SK-N-SH treated with all-trans-retinoic acid at 6 μM for 48 hours (cell line): ENCODE data around the gene LIME1.

Experiments
- ATAC-seq: fragments of 200-7000 bp; cut with Tn5 transposase; 3 replicates; pipeline ENCODE4 v1.9.1; 2020; ENCODE audit warnings: mild to moderate bottlenecking, moderate library complexity
- ARNTL ChIP-seq: fragments of 450-650 bp; formaldehyde crosslinking; IDR thresholded peaks from 2 replicates; pipeline ENCODE4 v1.5.0; 2020; ENCODE audit warnings: low read depth, mild to moderate bottlenecking, moderate library complexity, borderline replicate concordance
- CREB5 ChIP-seq: fragments of 250-450 bp; sonication (Bioruptor Pico); IDR thresholded peaks from 2 replicates; pipeline ENCODE4 v1.5.1; 2020; ENCODE audit warnings: low read depth, mild to moderate bottlenecking, moderate library complexity
- CSDC2 ChIP-seq: fragments of 250-450 bp; sonication (Bioruptor Pico); IDR thresholded peaks from 2 replicates; pipeline ENCODE4 v1.5.0; 2020; ENCODE audit warnings: mild to moderate bottlenecking, moderate library complexity
- CSRNP3 ChIP-seq: fragments of 250-450 bp; sonication (Bioruptor Pico); IDR thresholded peaks from 2 replicates; pipeline ENCODE4 v1.5.1; 2021; ENCODE audit warnings: mild to moderate bottlenecking, moderate library complexity
- ESRRG ChIP-seq: fragments of 250-450 bp; sonication (Bioruptor Pico); IDR thresholded peaks from 2 replicates; pipeline ENCODE4 v1.6.1; 2021; ENCODE audit warnings: mild to moderate bottlenecking
- GLIS3 ChIP-seq: fragments of 250-450 bp; sonication (Bioruptor Pico); IDR thresholded peaks from 2 replicates; pipeline ENCODE4 v1.5.0; 2020; ENCODE audit warnings: mild to moderate bottlenecking, moderate library complexity
- ISL1 ChIP-seq: fragments of 250-450 bp; sonication (Bioruptor Pico); IDR thresholded peaks from 2 replicates; pipeline ENCODE4 v2.1.2; 2022; ENCODE audit warnings: mild to moderate bottlenecking, moderate library complexity
- OSR1 ChIP-seq: fragments of 250-450 bp; sonication (Bioruptor Pico); IDR thresholded peaks from 2 replicates; pipeline ENCODE4 v1.8.0; 2022; ENCODE audit warnings: moderate library complexity, mild to moderate bottlenecking, inconsistent platforms
- PATZ1 ChIP-seq: fragments of 250-450 bp; sonication (Bioruptor Pico); IDR thresholded peaks from 2 replicates; pipeline ENCODE4 v1.8.0; 2020; ENCODE audit warnings: mild to moderate bottlenecking, moderate library complexity, borderline replicate concordance
- POU6F1 ChIP-seq: fragments of 250-450 bp; sonication (Bioruptor Pico); IDR thresholded peaks from 2 replicates; pipeline ENCODE4 v1.8.0; 2021; ENCODE audit warnings: low read depth, mild to moderate bottlenecking, moderate library complexity, borderline replicate concordance
- PPARA ChIP-seq: fragments of 250-450 bp; sonication (Bioruptor Pico); IDR thresholded peaks from 2 replicates; pipeline ENCODE4 v1.5.0; 2020; ENCODE audit warnings: mild to moderate bottlenecking, borderline replicate concordance
- SNAI2 ChIP-seq: fragments of 250-450 bp; sonication (Bioruptor Pico); IDR thresholded peaks from 2 replicates; pipeline ENCODE4 v1.5.0; 2020; ENCODE audit warnings: mild to moderate bottlenecking, moderate library complexity
- TCF4 ChIP-seq: fragments of 250-450 bp; sonication (Bioruptor Pico); IDR thresholded peaks from 2 replicates; pipeline ENCODE4 v1.8.0; 2021; ENCODE audit warnings: mild to moderate bottlenecking, moderate library complexity, borderline replicate concordance
- TOX ChIP-seq: fragments of 250-450 bp; sonication (Bioruptor Pico); IDR thresholded peaks from 2 replicates; pipeline ENCODE4 v1.8.0; 2021; ENCODE audit warnings: mild to moderate bottlenecking, moderate library complexity, borderline replicate concordance
- TSHZ2 ChIP-seq: fragments of 250-450 bp; sonication (Bioruptor Pico); IDR thresholded peaks from 2 replicates; pipeline ENCODE4 v1.5.0; 2020; ENCODE audit warnings: mild to moderate bottlenecking, moderate library complexity
- ZC3H10 ChIP-seq: fragments of 250-450 bp; sonication (Bioruptor Pico); IDR thresholded peaks from 2 replicates; pipeline ENCODE4 v1.5.1; 2021; ENCODE audit warnings: mild to moderate bottlenecking, moderate library complexity
- ZFP3 ChIP-seq: fragments of 250-450 bp; sonication (Bioruptor Pico); IDR thresholded peaks from 2 replicates; pipeline ENCODE4 v1.5.0; 2020; ENCODE audit warnings: mild to moderate bottlenecking, moderate library complexity
- ZFP30 ChIP-seq: fragments of 450-650 bp; formaldehyde crosslinking; IDR thresholded peaks from 2 replicates; pipeline ENCODE4 v1.5.0; 2022; ENCODE audit warnings: mild to moderate bottlenecking, moderate library complexity
- ZNF565 ChIP-seq: fragments of 450-650 bp; formaldehyde crosslinking; conservative IDR thresholded peaks from 2 replicates; pipeline ENCODE4 v1.5.0; 2020; ENCODE audit warnings: low read depth, mild to moderate bottlenecking, moderate library complexity
- ZNF70 ChIP-seq: fragments of 450-650 bp; formaldehyde crosslinking; IDR thresholded peaks from 2 replicates; pipeline ENCODE4 v1.5.0; 2020; ENCODE audit warnings: mild to moderate bottlenecking, moderate library complexity
- ZNF8 ChIP-seq: fragments of 450-650 bp; formaldehyde crosslinking; IDR thresholded peaks from 2 replicates; pipeline ENCODE4 v1.5.0; 2020; ENCODE audit warnings: mild to moderate bottlenecking, moderate library complexity

Gene LIME1

GRCh38 chr20:63697357-63697867 is 39.1 kb upstream of the LIME1 start:
- no peak for TF ChIP-seq ESRRG
- TF ChIP-seq ZC3H10 (CRISPR knock-in tag) = no peak
- no peak for TF ChIP-seq SNAI2 (CRISPR knock-in tag)
- no peak for TF ChIP-seq CSRNP3
- no peak for TF ChIP-seq ZNF8 (CRISPR knock-in tag)
- TF ChIP-seq ZNF70 (CRISPR knock-in tag) = no peak
- no peak for TF ChIP-seq ZFP3 (CRISPR knock-in tag)
- TF ChIP-seq TSHZ2 (CRISPR knock-in tag) = no peak
- no peak for TF ChIP-seq ZNF565
- no peak for TF ChIP-seq ZFP30 (CRISPR knock-in tag)
- no peak for TF ChIP-seq ISL1 (CRISPR knock-in tag)
- no peak for TF ChIP-seq TCF4
- TF ChIP-seq CSDC2 (CRISPR knock-in tag) = no peak
- no peak for TF ChIP-seq GLIS3 (CRISPR knock-in tag)
- TF ChIP-seq OSR1 (CRISPR knock-in tag) = no peak
- TF ChIP-seq TOX (CRISPR knock-in tag) = no peak
- no peak for TF ChIP-seq PPARA
- no peak for TF ChIP-seq CREB5 (CRISPR knock-in tag)
- TF ChIP-seq PATZ1 (CRISPR knock-in tag) = no peak
- peak; percentile 0; the same call in 1 of the 3 replicates for ATAC-seq

GRCh38 chr20:63697868-63698545 is 38.5 kb upstream of the LIME1 start:
- TF ChIP-seq ZC3H10 (CRISPR knock-in tag) = no peak
- no peak for TF ChIP-seq TCF4
- TF ChIP-seq GLIS3 (CRISPR knock-in tag) = no peak
- no peak for TF ChIP-seq ARNTL (CRISPR knock-in tag)
- TF ChIP-seq ISL1 (CRISPR knock-in tag) = no peak
- TF ChIP-seq ZFP3 (CRISPR knock-in tag) = no peak
- TF ChIP-seq SNAI2 (CRISPR knock-in tag) = no peak
- no peak for TF ChIP-seq PPARA
- TF ChIP-seq POU6F1 (CRISPR knock-in tag) = no peak
- TF ChIP-seq ZFP30 (CRISPR knock-in tag) = no peak
- TF ChIP-seq CREB5 (CRISPR knock-in tag) = no peak
- TF ChIP-seq PATZ1 (CRISPR knock-in tag) = no peak
- TF ChIP-seq CSDC2 (CRISPR knock-in tag) = no peak
- TF ChIP-seq ZNF565 = no peak
- no peak for TF ChIP-seq ESRRG
- ATAC-seq = no peak
